DOHH2 (cell line): ENCODE data around the gene ITGBL1.

Experiments used
- H3F3A ChIP-seq: fragments of 200-600 bp; sonication (generic), shearing (Covaris generic); 2 replicates; pipeline ENCODE4 v1.6.0; 2016; ENCODE audit warnings: antibody characterized with exemption, mild to moderate bottlenecking; ENCODE audit not compliant: control insufficient read depth, insufficient read depth
- H3K27ac ChIP-seq: fragments of 200-600 bp; sonication (generic); 2 replicates; pipeline ENCODE4 v1.5.1; 2014; ENCODE audit warnings: low read depth, mild to moderate bottlenecking, low read length, moderate library complexity
- H3K27me3 ChIP-seq: fragments of 200-600 bp; sonication (generic); 2 replicates; pipeline ENCODE4 v1.6.1; 2014; ENCODE audit warnings: mild to moderate bottlenecking, low read length, mixed read lengths; ENCODE audit not compliant: control insufficient read depth
- H3K36me3 ChIP-seq: fragments of 200-600 bp; sonication (generic); 2 replicates; pipeline ENCODE4 v1.6.1; 2014; ENCODE audit warnings: mild to moderate bottlenecking, low read length, moderate library complexity, mixed read lengths; ENCODE audit not compliant: control insufficient read depth
- H3K4me1 ChIP-seq: fragments of 200-600 bp; sonication (generic); 2 replicates; pipeline ENCODE4 v1.6.1; 2014; ENCODE audit warnings: mild to moderate bottlenecking, low read length, mixed read lengths; ENCODE audit not compliant: control insufficient read depth
- H3K4me2 ChIP-seq: fragments of 200-600 bp; sonication (generic); 2 replicates; pipeline ENCODE4 v1.6.0; 2014; ENCODE audit warnings: mild to moderate bottlenecking, low read length, moderate library complexity
- H3K4me3 ChIP-seq: fragments of 200-600 bp; sonication (generic); 2 replicates; pipeline ENCODE4 v1.5.1; 2014; ENCODE audit warnings: mild to moderate bottlenecking, low read length, mixed read lengths
- H3K79me2 ChIP-seq: fragments of 200-600 bp; sonication (generic); 2 replicates; pipeline ENCODE4 v1.6.1; 2014; ENCODE audit warnings: mild to moderate bottlenecking, low read length, mixed read lengths; ENCODE audit not compliant: control insufficient read depth
- H3K9me2 ChIP-seq: fragments of 200-600 bp; sonication (generic); replicated peaks from 2 replicates; pipeline ENCODE4 v1.6.1; 2014; ENCODE audit warnings: mild to moderate bottlenecking, low read length, mixed read lengths; ENCODE audit not compliant: control insufficient read depth
- H3K9me3 ChIP-seq: fragments of 200-600 bp; sonication (generic); 2 replicates; pipeline ENCODE4 v1.6.1; 2014; ENCODE audit warnings: antibody characterized with exemption, low read length, mixed read lengths; ENCODE audit not compliant: control insufficient read depth, insufficient read depth
- H4K20me1 ChIP-seq: fragments of 200-600 bp; sonication (generic); 2 replicates; pipeline ENCODE4 v1.6.0; 2014; ENCODE audit warnings: low read depth, mild to moderate bottlenecking, antibody characterized with exemption, low read length, moderate library complexity; ENCODE audit not compliant: control insufficient read depth, insufficient read depth
- CTCF ChIP-seq: fragments of 200-600 bp; sonication (generic); IDR thresholded peaks from one replicate; pipeline ENCODE4 v1.5.1; 2014; ENCODE audit warnings: antibody characterized with exemption, mild to moderate bottlenecking, low read depth, low read length; ENCODE audit not compliant: poor library complexity, severe bottlenecking
- EZH2phosphoT487 ChIP-seq: fragments of 200-600 bp; sonication (generic); IDR thresholded peaks from 2 replicates; pipeline ENCODE4 v1.6.1; 2017; ENCODE audit warnings: borderline replicate concordance, mild to moderate bottlenecking, antibody characterized with exemption, low read length, moderate library complexity, mixed read lengths

Gene ITGBL1

GRCh38 chr13:101425623-101426022, 26.9 kb upstream of the ITGBL1 start:
- Histone ChIP-seq H3K4me3 (no peak overlapping the region), H3K9me3 (no peaks in the 10 kb centered on the region), H3K4me2 (no peak overlapping the region), H3K36me3 (no peaks in the 10 kb centered on the region), H3K79me2 (no peaks in the 10 kb centered on the region), H3K9me2 (no peaks in the 10 kb centered on the region), H3K27ac (no peak overlapping the region), H3K27me3 (no peaks in the 10 kb centered on the region), H3F3A (no peaks in the 10 kb centered on the region), H4K20me1 (no peaks in the 10 kb centered on the region), H3K4me1 (no peaks in the 10 kb centered on the region)
- TF ChIP-seq CTCF (no peak), EZH2phosphoT487 (no peak)

GRCh38 chr13:101429733-101430132, 22.7 kb upstream of the ITGBL1 start:
- no peak for TF ChIP-seq CTCF
- TF ChIP-seq EZH2phosphoT487, result no peak
- no peak overlapping the region for H3K4me2 ChIP-seq
- no peak overlapping the region for H3K4me3 ChIP-seq
- H3K36me3 ChIP-seq, result no peaks in the 10 kb centered on the region
- no peaks in the 10 kb centered on the region for H3K9me3 ChIP-seq
- H3K79me2 ChIP-seq, result no peaks in the 10 kb centered on the region
- H3K4me1 ChIP-seq, result no peaks in the 10 kb centered on the region
- H4K20me1 ChIP-seq, result no peaks in the 10 kb centered on the region
- no peaks in the 10 kb centered on the region for H3F3A ChIP-seq
- no peaks in the 10 kb centered on the region for H3K9me2 ChIP-seq
- no peaks in the 10 kb centered on the region for H3K27me3 ChIP-seq
- no peak overlapping the region for H3K27ac ChIP-seq

DNA sequence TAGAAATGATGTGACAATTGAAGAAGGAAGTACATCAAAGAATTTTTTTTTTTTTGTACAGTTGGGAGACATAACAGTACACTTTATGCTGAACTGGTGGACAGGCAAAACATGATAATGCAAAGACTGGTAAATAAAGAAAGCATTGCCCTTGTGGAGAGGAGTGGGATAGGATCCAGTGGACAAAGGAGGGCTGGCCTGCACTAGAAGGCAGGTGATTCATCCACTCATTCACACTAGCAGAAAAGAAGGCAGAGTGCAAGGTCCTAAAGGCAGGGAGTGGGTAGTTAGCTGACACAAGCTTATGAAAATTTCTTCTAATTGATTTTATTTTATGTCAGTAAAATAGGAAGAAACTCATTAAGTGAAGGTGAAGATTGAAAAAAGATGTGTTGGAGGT, 18.6 kb upstream of the ITGBL1 start:
- no peaks in the 10 kb centered on the region for H4K20me1 ChIP-seq
- no peak overlapping the region for H3K4me2 ChIP-seq
- H3K9me3 ChIP-seq, result no peaks in the 10 kb centered on the region
- H3K9me2 ChIP-seq, result no peaks in the 10 kb centered on the region
- H3K36me3 ChIP-seq, result no peaks in the 10 kb centered on the region
- H3K79me2 ChIP-seq, result no peaks in the 10 kb centered on the region
- no peak overlapping the region for H3K27ac ChIP-seq
- no peak for TF ChIP-seq EZH2phosphoT487
- no peak for TF ChIP-seq CTCF
- H3K27me3 ChIP-seq, result no peaks in the 10 kb centered on the region
- no peaks in the 10 kb centered on the region for H3F3A ChIP-seq
- no peak overlapping the region for H3K4me3 ChIP-seq
- H3K4me1 ChIP-seq, result no peaks in the 10 kb centered on the region

DNA sequence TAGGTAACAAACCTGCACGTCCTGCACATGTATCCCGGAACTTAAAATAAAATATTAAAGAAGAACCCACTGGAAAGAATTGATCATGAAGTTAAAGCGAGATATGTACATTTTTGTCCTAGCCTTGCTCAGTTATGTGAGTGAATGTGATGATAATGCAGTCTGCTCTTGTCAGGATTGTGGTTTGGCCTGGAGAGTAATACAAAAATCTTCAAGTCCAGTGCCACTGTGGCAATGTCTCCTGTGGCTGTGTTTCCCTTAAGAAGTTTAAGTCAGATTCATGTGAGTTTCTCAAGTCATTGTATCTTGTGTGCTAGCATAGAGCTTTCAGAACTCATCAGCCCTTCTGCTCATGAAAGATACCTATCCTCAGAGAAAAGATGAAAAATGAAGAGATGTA, 18.0 kb upstream of the ITGBL1 start:
- Histone ChIP-seq H3K9me3 (no peaks in the 10 kb centered on the region), H3K79me2 (no peaks in the 10 kb centered on the region), H3K4me1 (no peaks in the 10 kb centered on the region), H3K27ac (no peak overlapping the region), H3K27me3 (no peaks in the 10 kb centered on the region), H3K36me3 (no peaks in the 10 kb centered on the region), H3K4me2 (no peak overlapping the region), H4K20me1 (no peaks in the 10 kb centered on the region), H3K4me3 (no peak overlapping the region), H3K9me2 (no peaks in the 10 kb centered on the region), H3F3A (no peaks in the 10 kb centered on the region)
- no peak for TF ChIP-seq EZH2phosphoT487
